ENCODE data around the gene CYP1A1.

GRCh38 chr15:74683758-74684157 is 41.6 kb downstream of the CYP1A1 start:
- TF ChIP-seq POLR2A (IDR thresholded peaks at IDR 0.05; ENCODE audit: low read length) (no peak), GATA1 (IDR thresholded peaks at IDR 0.05; ENCODE audit: low read depth, low read length) (no peak)

Data from erythroblast (primary cell).